H9 (cell line): ENCODE data around the gene DIP2C. TPM values are rescaled to one million over a fixed set of nuclear protein-coding genes. Genes with fewer than 3 reads are reported as not detected.

Experiments used
- DNase-seq: peaks from one replicate; pipeline ENCODE4 v3.0.0-alpha.2; 2017
- H2AFZ ChIP-seq: one replicate; pipeline ENCODE4 v1.6.1; 2013; ENCODE audit warnings: mild to moderate bottlenecking, low read length, control low read depth, moderate library complexity
- H2AK5ac ChIP-seq: 2 replicates; pipeline ENCODE4 v1.6.1; 2013; ENCODE audit warnings: low read length, control low read depth, mixed read lengths; ENCODE audit not compliant: insufficient read length
- H2BK120ac ChIP-seq: one replicate; pipeline ENCODE4 v1.6.1; 2013; ENCODE audit warnings: low read depth, mild to moderate bottlenecking, low read length, control low read depth, inconsistent platforms; ENCODE audit not compliant: poor library complexity, severe bottlenecking
- H2BK12ac ChIP-seq: 2 replicates; pipeline ENCODE4 v1.6.1; 2013; ENCODE audit warnings: low read length, control low read depth, mixed read lengths, low read depth; ENCODE audit not compliant: insufficient read length
- H2BK15ac ChIP-seq: 2 replicates; pipeline ENCODE4 v1.6.1; 2013; ENCODE audit warnings: low read depth, low read length, control low read depth
- H2BK20ac ChIP-seq: one replicate; pipeline ENCODE4 v1.6.1; 2013; ENCODE audit warnings: low read depth, mild to moderate bottlenecking, low read length, control low read depth, inconsistent platforms; ENCODE audit not compliant: poor library complexity, severe bottlenecking
- H2BK5ac ChIP-seq: 2 replicates; pipeline ENCODE4 v1.6.1; 2013; ENCODE audit warnings: low read length, control low read depth, mixed read lengths; ENCODE audit not compliant: insufficient read length
- H3K14ac ChIP-seq: 2 replicates; pipeline ENCODE4 v1.6.1; 2013; ENCODE audit warnings: low read length, control low read depth; ENCODE audit not compliant: insufficient read depth
- H3K18ac ChIP-seq: 2 replicates; pipeline ENCODE4 v1.6.1; 2013; ENCODE audit warnings: low read depth, mild to moderate bottlenecking, mixed read lengths, low read length, control low read depth; ENCODE audit not compliant: insufficient read length
- H3K23ac ChIP-seq: 2 replicates; pipeline ENCODE4 v1.6.1; 2013; ENCODE audit warnings: low read length, control low read depth, mixed read lengths, low read depth; ENCODE audit not compliant: insufficient read length
- H3K23me2 ChIP-seq: 2 replicates; pipeline ENCODE4 v1.6.1; 2013; ENCODE audit warnings: low read depth, mild to moderate bottlenecking, mixed read lengths, low read length, control low read depth; ENCODE audit not compliant: insufficient read length, poor library complexity, severe bottlenecking
- H3K27ac ChIP-seq: 2 replicates; pipeline ENCODE4 v1.5.1; 2013; ENCODE audit warnings: low read length, control low read depth, mixed read lengths, low read depth; ENCODE audit not compliant: insufficient read length
- H3K27me3 ChIP-seq: 2 replicates; pipeline ENCODE4 v1.6.1; 2013; ENCODE audit warnings: low read length, control low read depth, inconsistent platforms; ENCODE audit not compliant: insufficient read depth
- H3K4ac ChIP-seq: 2 replicates; pipeline ENCODE4 v1.6.1; 2013; ENCODE audit warnings: low read depth, mild to moderate bottlenecking, control low read depth, inconsistent platforms, low read length, moderate library complexity
- H3K4me1 ChIP-seq: 2 replicates; pipeline ENCODE4 v1.6.1; 2013; ENCODE audit warnings: low read length, control low read depth, inconsistent platforms; ENCODE audit not compliant: insufficient read depth
- H3K4me2 ChIP-seq: 2 replicates; pipeline ENCODE4 v1.6.1; 2013; ENCODE audit warnings: low read length, control low read depth, mixed read lengths; ENCODE audit not compliant: insufficient read length, insufficient read depth
- H3K56ac ChIP-seq: 2 replicates; pipeline ENCODE4 v1.6.1; 2013; ENCODE audit warnings: low read depth, mild to moderate bottlenecking, mixed read lengths, low read length, control low read depth; ENCODE audit not compliant: insufficient read length
- H3K79me1 ChIP-seq: 2 replicates; pipeline ENCODE4 v1.6.1; 2013; ENCODE audit warnings: low read depth, mild to moderate bottlenecking, moderate library complexity, low read length, control low read depth, inconsistent platforms; ENCODE audit not compliant: insufficient read depth, poor library complexity, severe bottlenecking
- H3K79me2 ChIP-seq: 2 replicates; pipeline ENCODE4 v1.6.1; 2013; ENCODE audit warnings: low read length, control low read depth, inconsistent platforms; ENCODE audit not compliant: insufficient read depth
- H3K9ac ChIP-seq: 2 replicates; pipeline ENCODE4 v1.6.1; 2013; ENCODE audit warnings: low read length, control low read depth, mixed read lengths; ENCODE audit not compliant: insufficient read length; ENCODE audit errors: extremely low read depth
- H3K9me3 ChIP-seq: one replicate; pipeline ENCODE4 v1.6.1; 2013; ENCODE audit warnings: low read depth, low read length, inconsistent platforms; ENCODE audit not compliant: control insufficient read depth
- H3T11ph ChIP-seq: one replicate; pipeline ENCODE4 v1.6.1; 2013; ENCODE audit warnings: mild to moderate bottlenecking, low read length, control low read depth, inconsistent platforms
- H4K20me1 ChIP-seq: one replicate; pipeline ENCODE4 v1.6.1; 2013; ENCODE audit not compliant: control insufficient read depth, insufficient read length, insufficient read depth
- H4K5ac ChIP-seq: 2 replicates; pipeline ENCODE4 v1.6.1; 2013; ENCODE audit warnings: low read depth, mild to moderate bottlenecking, mixed read lengths, low read length, control low read depth; ENCODE audit not compliant: insufficient read length
- H4K8ac ChIP-seq: replicated peaks from 2 replicates; pipeline ENCODE4 v1.6.1; 2013; ENCODE audit warnings: low read length, control low read depth, mixed read lengths, low read depth; ENCODE audit not compliant: insufficient read length
- H4K91ac ChIP-seq: 2 replicates; pipeline ENCODE4 v1.6.1; 2013; ENCODE audit warnings: low read depth, mild to moderate bottlenecking, moderate library complexity, mixed read lengths, low read length, control low read depth; ENCODE audit not compliant: insufficient read length
- H3K27ac Mint-ChIP-seq, 3 experiments: 2 replicates in 2 of 3; 3 replicates in 1 of 3; pipeline ENCODE4 v1.8.0; 2020 to 2021; ENCODE audit warnings: mixed read lengths in 3 of 3, mild to moderate bottlenecking in 1 of 3, moderate library complexity in 1 of 3
- H3K27me3 Mint-ChIP-seq: 2 replicates; pipeline ENCODE4 v1.8.0; 2021; ENCODE audit warnings: low read depth, mild to moderate bottlenecking, moderate library complexity, mixed read lengths
- H3K36me3 Mint-ChIP-seq, 3 experiments: 2 replicates in 2 of 3; 3 replicates in 1 of 3; pipeline ENCODE4 v1.8.0; 2020 to 2021; ENCODE audit warnings: low read depth in 3 of 3, mixed read lengths in 3 of 3; ENCODE audit not compliant: insufficient read depth in 1 of 3
- H3K4me1 Mint-ChIP-seq, 2 experiments: 2 replicates each; pipeline ENCODE4 v1.8.0; 2020; ENCODE audit warnings: mixed read lengths in 2 of 2
- H3K4me3 Mint-ChIP-seq, 2 experiments: 2 replicates in 1 of 2; 3 replicates in 1 of 2; pipeline ENCODE4 v1.8.0; 2020 to 2021; ENCODE audit warnings: mild to moderate bottlenecking in 2 of 2, mixed read lengths in 2 of 2, moderate library complexity in 1 of 2
- H3K9me3 Mint-ChIP-seq, 2 experiments: 2 replicates in 1 of 2; 3 replicates in 1 of 2; pipeline ENCODE4 v1.8.0; 2020; ENCODE audit warnings: mild to moderate bottlenecking in 2 of 2, mixed read lengths in 2 of 2, moderate library complexity in 1 of 2
- WGBS: extraction: QIAGEN DNeasy Blood & Tissue Kit; methylation state at CpG from one replicate; pipeline ENCODE4 v1.1.7; 2013; ENCODE audit warnings: missing lambda C conversion rate, low lambda C conversion rate, mixed read lengths; ENCODE audit not compliant: insufficient read length; ENCODE audit errors: extremely low coverage; 5-methylcytosine and 5-hydroxymethylcytosine counted together
- total RNA-seq: library from RNA; stranded (reverse); gene quantifications from 2 replicates; pipeline ENCODE4 v1.2.1, GENCODE V29; 2021
- TF ChIP-seq, protein P1 (sequence below): fragments of 200-600 bp; sonication (generic); conservative IDR thresholded peaks from 3 replicates; pipeline ENCODE4 v1.8.0; 2021; ENCODE audit warnings: antibody characterized with exemption, mild to moderate bottlenecking

The DIP2C gene
- total RNA-seq, 1 experiment from 2014 or later = 7.9 TPM

- no CpG with 5 or more reads among the region's 11 CpGs for WGBS
- H4K20me1 ChIP-seq = no peaks in the 10 kb centered on the region
Observed at GRCh38 chr10:517241-517830, 172.1 kb downstream of the DIP2C start.

More at GRCh38 chr10:517241-517830, 172.1 kb downstream of the DIP2C start:
- Mint-ChIP-seq H3K4me1 (peaks cover 28 to 36% of the 10 kb centered on the region in 2 experiments), H3K27ac (0 out of 7 replicates have a peak overlapping the region, but pooled peaks of 1 of the 3 experiments have one; percentile 23), H3K27me3 (peaks cover 22% of the 10 kb centered on the region), H3K9me3 (peaks cover 3 to 7% of the 10 kb centered on the region in 2 experiments; a peak in 3 of 5 replicates), H3K4me3 (no peak overlapping the region), H3K36me3 (peaks cover 0 to 2% (median 0%) of the 10 kb centered on the region in 3 experiments; a peak in 2 of 7 replicates)
- no peak overlapping the region for H4K5ac ChIP-seq
- no peaks in the 10 kb centered on the region for H3K79me2 ChIP-seq
- no peak overlapping the region for H3K9ac ChIP-seq
- H2AFZ ChIP-seq = no peak overlapping the region
- H3K27me3 ChIP-seq = no peaks in the 10 kb centered on the region
- H3T11ph ChIP-seq = no peak overlapping the region
- H3K4me1 ChIP-seq = no peaks in the 10 kb centered on the region
- no peaks in the 10 kb centered on the region for H3K23me2 ChIP-seq
- H2BK15ac ChIP-seq = no peak overlapping the region
- no peak overlapping the region for H4K8ac ChIP-seq
- no peak overlapping the region for H2AK5ac ChIP-seq
- H3K27ac ChIP-seq = no peak overlapping the region
- H2BK12ac ChIP-seq = no peak overlapping the region
- H3K4me2 ChIP-seq = no peak overlapping the region
- no peak overlapping the region for H3K56ac ChIP-seq
- no peaks in the 10 kb centered on the region for H3K9me3 ChIP-seq
- H2BK20ac ChIP-seq = no peak overlapping the region
- H3K23ac ChIP-seq = no peak overlapping the region
- no peak overlapping the region for H2BK5ac ChIP-seq
- no peak overlapping the region for H3K4ac ChIP-seq
- no peak overlapping the region for H2BK120ac ChIP-seq
- TF ChIP-seq, protein P1, sequence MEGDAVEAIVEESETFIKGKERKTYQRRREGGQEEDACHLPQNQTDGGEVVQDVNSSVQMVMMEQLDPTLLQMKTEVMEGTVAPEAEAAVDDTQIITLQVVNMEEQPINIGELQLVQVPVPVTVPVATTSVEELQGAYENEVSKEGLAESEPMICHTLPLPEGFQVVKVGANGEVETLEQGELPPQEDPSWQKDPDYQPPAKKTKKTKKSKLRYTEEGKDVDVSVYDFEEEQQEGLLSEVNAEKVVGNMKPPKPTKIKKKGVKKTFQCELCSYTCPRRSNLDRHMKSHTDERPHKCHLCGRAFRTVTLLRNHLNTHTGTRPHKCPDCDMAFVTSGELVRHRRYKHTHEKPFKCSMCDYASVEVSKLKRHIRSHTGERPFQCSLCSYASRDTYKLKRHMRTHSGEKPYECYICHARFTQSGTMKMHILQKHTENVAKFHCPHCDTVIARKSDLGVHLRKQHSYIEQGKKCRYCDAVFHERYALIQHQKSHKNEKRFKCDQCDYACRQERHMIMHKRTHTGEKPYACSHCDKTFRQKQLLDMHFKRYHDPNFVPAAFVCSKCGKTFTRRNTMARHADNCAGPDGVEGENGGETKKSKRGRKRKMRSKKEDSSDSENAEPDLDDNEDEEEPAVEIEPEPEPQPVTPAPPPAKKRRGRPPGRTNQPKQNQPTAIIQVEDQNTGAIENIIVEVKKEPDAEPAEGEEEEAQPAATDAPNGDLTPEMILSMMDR = no peak
- H4K91ac ChIP-seq = no peak overlapping the region
- DNase-seq = no peak
- H3K79me1 ChIP-seq = no peaks in the 10 kb centered on the region
- no peak overlapping the region; the same call in 1 of the 2 replicates for H3K14ac ChIP-seq
- no peak overlapping the region for H3K18ac ChIP-seq
